A549 (cell line): ENCODE data around the gene ATXN10.

Experiments used
- CHD2 ChIP-seq: fragments of 150-350 bp; IDR thresholded peaks from 2 replicates; pipeline ENCODE4 v1.6.1; 2014; ENCODE audit warnings: low read length; ENCODE audit not compliant: partially characterized antibody
- CTCF ChIP-seq: fragments of >200 bp; sonication (Bioruptor Twin); formaldehyde crosslinking; IDR thresholded peaks from 3 replicates; pipeline ENCODE4 v1.5.1; 2016
- EHMT2 ChIP-seq: fragments of 200-600 bp; sonication (generic); IDR thresholded peaks from 2 replicates; pipeline ENCODE4 v1.6.1; 2016; ENCODE audit warnings: antibody characterized with exemption, low read depth, mild to moderate bottlenecking, moderate library complexity
- ELK1 ChIP-seq: fragments of 150-350 bp; IDR thresholded peaks from 2 replicates; pipeline ENCODE4 v1.6.1; 2014; ENCODE audit warnings: low read depth, mild to moderate bottlenecking, low read length
- EP300 ChIP-seq, 2 experiments: fragments of >200 bp; sonication (Bioruptor Twin); formaldehyde crosslinking; IDR thresholded peaks; 2 replicates in 1 of 2; 3 replicates in 1 of 2; pipeline ENCODE4 v1.6.1; 2016 to 2017
- HDAC2 ChIP-seq: fragments of 200-600 bp; sonication (generic); IDR thresholded peaks from 2 replicates; pipeline ENCODE4 v1.6.1; 2016
- MAFK ChIP-seq: fragments of 450-650 bp; IDR thresholded peaks from 2 replicates; pipeline ENCODE4 v1.6.1; 2014; ENCODE audit not compliant: partially characterized antibody
- PHF8 ChIP-seq: fragments of 200-600 bp; sonication (generic); IDR thresholded peaks from 2 replicates; pipeline ENCODE4 v1.6.1; 2016; ENCODE audit warnings: low read depth, mild to moderate bottlenecking, antibody characterized with exemption, moderate library complexity, borderline replicate concordance
- POLR2A ChIP-seq: IDR thresholded peaks from 2 replicates; pipeline ENCODE4 v1.6.1; 2012; ENCODE audit warnings: mild to moderate bottlenecking, low read length
- TP53 ChIP-seq: fragments of 250-450 bp; sonication (Bioruptor Pico); IDR thresholded peaks from 2 replicates; pipeline ENCODE4 v1.5.0; 2021; ENCODE audit warnings: mild to moderate bottlenecking, moderate library complexity
- ZFP36 ChIP-seq: fragments of 450-650 bp; IDR thresholded peaks from 2 replicates; pipeline ENCODE4 v1.6.1; 2014; ENCODE audit warnings: borderline replicate concordance; ENCODE audit not compliant: partially characterized antibody
- TF ChIP-seq, protein P1 (sequence below): IDR thresholded peaks from 2 replicates; pipeline ENCODE4 v1.6.1; 2012

DNA sequence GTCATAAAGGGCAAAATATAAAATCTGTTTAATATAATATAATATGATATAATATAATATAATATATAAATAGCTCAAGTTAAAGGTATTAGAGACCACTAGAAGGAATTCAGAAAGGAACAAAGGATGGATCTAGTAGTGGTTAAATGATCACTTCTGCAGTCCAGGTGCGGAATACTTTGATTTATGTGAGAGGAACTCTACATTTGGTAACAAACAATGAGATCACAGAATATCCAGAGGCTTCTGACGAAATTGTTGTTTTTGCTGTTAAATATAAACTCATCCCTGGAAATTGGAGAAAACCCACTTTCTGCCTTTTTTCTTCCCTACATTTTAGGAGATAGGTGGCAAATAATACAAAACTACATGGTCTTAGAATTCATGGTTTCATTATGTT lies 36.0 kb downstream of the ATXN10 start:
- no peak for TF ChIP-seq ZFP36
- no peak for TF ChIP-seq POLR2A
- no peak for TF ChIP-seq EP300 (IDR thresholded peaks at IDR 0.05)
- TF ChIP-seq, protein P1, sequence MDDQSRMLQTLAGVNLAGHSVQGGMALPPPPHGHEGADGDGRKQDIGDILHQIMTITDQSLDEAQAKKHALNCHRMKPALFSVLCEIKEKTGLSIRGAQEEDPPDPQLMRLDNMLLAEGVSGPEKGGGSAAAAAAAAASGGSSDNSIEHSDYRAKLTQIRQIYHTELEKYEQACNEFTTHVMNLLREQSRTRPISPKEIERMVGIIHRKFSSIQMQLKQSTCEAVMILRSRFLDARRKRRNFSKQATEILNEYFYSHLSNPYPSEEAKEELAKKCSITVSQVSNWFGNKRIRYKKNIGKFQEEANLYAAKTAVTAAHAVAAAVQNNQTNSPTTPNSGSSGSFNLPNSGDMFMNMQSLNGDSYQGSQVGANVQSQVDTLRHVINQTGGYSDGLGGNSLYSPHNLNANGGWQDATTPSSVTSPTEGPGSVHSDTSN: no peak
- no peak for TF ChIP-seq CTCF
- TF ChIP-seq CHD2: no peak
- TF ChIP-seq ELK1: no peak
- no peak for TF ChIP-seq PHF8
- TF ChIP-seq MAFK: no peak
- TF ChIP-seq EHMT2: no peak
- TF ChIP-seq TP53 (CRISPR knock-in tag): no peak
- no peak for TF ChIP-seq HDAC2
